HEK293T (cell line): Measurements from ENCODE around the gene SUGCT.

Experiments
- BHLHE40 ChIP-seq: fragments of 450-650 bp; IDR thresholded peaks from 2 replicates; pipeline ENCODE4 v1.6.1; 2016; ENCODE audit warnings: mild to moderate bottlenecking, moderate library complexity, borderline replicate concordance
- CTBP1 ChIP-seq: fragments of 450-650 bp; IDR thresholded peaks from 2 replicates; pipeline ENCODE4 v1.6.1; 2016; ENCODE audit warnings: borderline replicate concordance
- ELF4 ChIP-seq: fragments of 450-650 bp; IDR thresholded peaks from 2 replicates; pipeline ENCODE4 v1.6.1; 2017; ENCODE audit warnings: antibody characterized with exemption
- FOXA1 ChIP-seq: fragments of 450-650 bp; IDR thresholded peaks from 2 replicates; pipeline ENCODE4 v1.6.1; 2016; ENCODE audit warnings: mild to moderate bottlenecking
- FOXK2 ChIP-seq: fragments of 450-650 bp; IDR thresholded peaks from 2 replicates; pipeline ENCODE4 v1.6.1; 2016; ENCODE audit warnings: mild to moderate bottlenecking
- FOXM1 ChIP-seq: fragments of 450-650 bp; IDR thresholded peaks from 2 replicates; pipeline ENCODE4 v1.6.1; 2017; ENCODE audit warnings: mild to moderate bottlenecking, borderline replicate concordance
- L3MBTL2 ChIP-seq: fragments of 450-650 bp; conservative IDR thresholded peaks from 2 replicates; pipeline ENCODE4 v1.6.1; 2016; ENCODE audit warnings: mild to moderate bottlenecking
- LEF1 ChIP-seq: fragments of 450-650 bp; IDR thresholded peaks from 2 replicates; pipeline ENCODE4 v1.6.1; 2017; ENCODE audit warnings: mild to moderate bottlenecking, borderline replicate concordance
- NFRKB ChIP-seq: fragments of 450-650 bp; IDR thresholded peaks from 2 replicates; pipeline ENCODE4 v1.6.1; 2016; ENCODE audit warnings: mild to moderate bottlenecking, moderate library complexity
- SP1 ChIP-seq: fragments of 450-650 bp; IDR thresholded peaks from 2 replicates; pipeline ENCODE4 v1.6.1; 2017
- SUZ12 ChIP-seq: fragments of 450-650 bp; IDR thresholded peaks from 2 replicates; pipeline ENCODE4 v1.6.1; 2016; ENCODE audit warnings: mild to moderate bottlenecking
- TARDBP ChIP-seq: fragments of 450-650 bp; IDR thresholded peaks from 2 replicates; pipeline ENCODE4 v1.6.1; 2016

DNA sequence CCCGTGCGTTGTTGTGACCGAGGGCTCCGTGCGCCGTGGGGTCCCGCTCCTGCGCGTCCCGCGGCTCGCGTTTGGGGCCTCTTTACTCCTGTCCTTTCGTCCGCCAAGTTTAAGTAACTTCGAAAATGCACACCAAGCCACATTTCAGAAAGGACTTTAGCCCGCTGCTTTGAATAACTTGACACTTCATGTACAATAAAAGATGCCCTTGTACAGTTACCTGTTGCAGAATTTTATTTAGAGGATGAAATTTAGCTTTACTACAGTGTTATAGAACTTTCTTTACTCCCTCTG lies 459 bp downstream of the SUGCT start:
- TF ChIP-seq SUZ12 (no peak), FOXM1 (no peak), FOXK2 (no peak), L3MBTL2 (no peak), FOXA1 (no peak), BHLHE40 (no peak), ELF4 (no peak), NFRKB (no peak), TARDBP (no peak), SP1 (no peak), LEF1 (no peak), CTBP1 (no peak)
